Measurements from ENCODE around the gene FAM184A.
"Not testable (repeated sequence)": the region's sequence is repeated elsewhere in the genome, so short reads cannot be mapped to it uniquely, and the experiment has no call there.

The FAM184A gene

GRCh38 chr6:119052292-119052889 is 26.1 kb downstream of the FAM184A start:
- DNase-seq = peak in 1 of 5 experiments; percentile 88

GRCh38 chr6:119044255-119044654 is 34.2 kb downstream of the FAM184A start:
- no peak for DNase-seq

GRCh38 chr6:119043783-119044182 is 34.7 kb downstream of the FAM184A start:
- no peak for DNase-seq

GRCh38 chr6:119043265-119043664 is 35.2 kb downstream of the FAM184A start:
- peak in 1 of 5 experiments; percentile 12 for DNase-seq

GRCh38 chr6:119040636-119041035 is 37.8 kb downstream of the FAM184A start:
- no peak for DNase-seq

GRCh38 chr6:119040229-119040628 is 38.2 kb downstream of the FAM184A start:
- DNase-seq = no peak

GRCh38 chr6:119037941-119038623 is 40.4 kb downstream of the FAM184A start:
- DNase-seq = no peak

- no peak for DNase-seq
Observed at GRCh38 chr6:119037264-119037663, 41.2 kb downstream of the FAM184A start.

GRCh38 chr6:119036081-119036480 is 42.4 kb downstream of the FAM184A start:
- no peak for DNase-seq

GRCh38 chr6:119035459-119035858 is 43.0 kb downstream of the FAM184A start:
- DNase-seq = no peak

GRCh38 chr6:119034827-119035458 is 43.5 kb downstream of the FAM184A start:
- no peak for DNase-seq

GRCh38 chr6:119032428-119032827 is 46.0 kb downstream of the FAM184A start:
- DNase-seq = no peak

- no peak for DNase-seq
Observed at GRCh38 chr6:119030759-119031158, 47.7 kb downstream of the FAM184A start.

GRCh38 chr6:119028091-119028490 is 50.4 kb downstream of the FAM184A start:
- no peak for DNase-seq

- no peak for DNase-seq
Observed at GRCh38 chr6:119027465-119027864, 51.0 kb downstream of the FAM184A start.

GRCh38 chr6:119026822-119027221 is 51.6 kb downstream of the FAM184A start:
- DNase-seq = no peak

GRCh38 chr6:119025793-119026192 is 52.7 kb downstream of the FAM184A start:
- DNase-seq = no peak

- DNase-seq = no peak
Observed at GRCh38 chr6:119024111-119024510, 54.4 kb downstream of the FAM184A start.

- no peak for DNase-seq
Observed at GRCh38 chr6:119022796-119023195, 55.7 kb downstream of the FAM184A start.

GRCh38 chr6:119020597-119021561 is 57.6 kb downstream of the FAM184A start:
- DNase-seq = peak in 1 of 5 experiments; percentile 31

- not testable (repeated sequence) for DNase-seq
Observed at GRCh38 chr6:119015165-119015564, 63.3 kb downstream of the FAM184A start.

GRCh38 chr6:119012521-119012920 is 65.9 kb downstream of the FAM184A start:
- DNase-seq = no peak

GRCh38 chr6:119009266-119009665 is 69.2 kb downstream of the FAM184A start:
- DNase-seq = not testable (repeated sequence)

All from T-helper 2 cell (primary cell).